HEK293 (cell line): ENCODE results near the gene JAKMIP1.

Source experiments
- CTCF ChIA-PET: fragments of 350-600 bp; formaldehyde crosslinking; extraction: SDS; loops from one replicate; lab custom pipeline; 2021; ENCODE audit warnings: antibody characterized with exemption; lab: Yijun Ruan, JAX
- POLR2A ChIA-PET: fragments of 300-600 bp; formaldehyde crosslinking; extraction: SDS; loops from one replicate; lab custom pipeline; 2020; ENCODE audit warnings: antibody characterized with exemption, inconsistent platforms; lab: Yijun Ruan, JAX
- H3K27ac ChIP-seq: fragments of 200-500 bp; sonication (Bioruptor generic); 2 replicates; pipeline ENCODE4 v1.5.1; 2014; ENCODE audit warnings: low read depth, low read length, control low read depth, inconsistent platforms; ENCODE audit errors: extremely low read depth
- H3K36me3 ChIP-seq, 2 experiments: fragments of 200-500 bp in 1 of 2; sonication (Bioruptor generic) in 1 of 2; 1 replicate in 1 of 2; 2 replicates in 1 of 2; pipeline ENCODE4 v1.5.1; 2014 to 2017; ENCODE audit warnings: inconsistent platforms in 2 of 2, low read length in 2 of 2; ENCODE audit not compliant: control insufficient read depth in 2 of 2, insufficient read depth in 1 of 2
- H3K4me1 ChIP-seq: fragments of 200-500 bp; sonication (Bioruptor generic); 2 replicates; pipeline ENCODE4 v1.5.1; 2014; ENCODE audit warnings: mild to moderate bottlenecking, low read length, inconsistent platforms; ENCODE audit not compliant: control insufficient read depth, insufficient read depth
- H3K4me3 ChIP-seq: 2 replicates; pipeline ENCODE4 v1.5.1; 2011; ENCODE audit warnings: low read depth, mild to moderate bottlenecking, control low read depth, low read length, moderate library complexity
- H3K9me3 ChIP-seq: fragments of 200-500 bp; sonication (Bioruptor generic); 2 replicates; pipeline ENCODE4 v1.5.1; 2014; ENCODE audit warnings: low read depth, low read length, inconsistent platforms; ENCODE audit not compliant: control insufficient read depth, insufficient read depth
- FEZF1 ChIP-seq: fragments of 450-650 bp; formaldehyde crosslinking; IDR thresholded peaks from 2 replicates; pipeline ENCODE4 v1.5.1; 2016; ENCODE audit warnings: missing biosample characterization, missing genetic modification characterization
- KLF1 ChIP-seq: fragments of 450-650 bp; formaldehyde crosslinking; IDR thresholded peaks from 2 replicates; pipeline ENCODE4 v1.5.1; 2016; ENCODE audit warnings: missing biosample characterization, missing genetic modification characterization
- KLF17 ChIP-seq: fragments of 450-650 bp; formaldehyde crosslinking; IDR thresholded peaks from 2 replicates; pipeline ENCODE4 v1.5.1; 2016; ENCODE audit warnings: missing biosample characterization, missing genetic modification characterization
- PBX3 ChIP-seq: sonication (generic); formaldehyde crosslinking; IDR thresholded peaks from 2 replicates; pipeline ENCODE4 v1.8.1; 2022; ENCODE audit warnings: mild to moderate bottlenecking, moderate library complexity, missing genetic modification reagents
- PRDM4 ChIP-seq: fragments of 450-650 bp; formaldehyde crosslinking; IDR thresholded peaks from 2 replicates; pipeline ENCODE4 v1.5.1; 2017; ENCODE audit warnings: missing biosample characterization, missing genetic modification characterization
- REST ChIP-seq: fragments of 450-650 bp; formaldehyde crosslinking; IDR thresholded peaks from 2 replicates; pipeline ENCODE4 v1.5.1; 2016; ENCODE audit warnings: missing biosample characterization, missing genetic modification characterization
- WT1 ChIP-seq: fragments of 450-650 bp; formaldehyde crosslinking; IDR thresholded peaks from 2 replicates; pipeline ENCODE4 v1.5.1; 2016; ENCODE audit warnings: missing biosample characterization, missing genetic modification characterization
- ZBTB1 ChIP-seq: fragments of 450-650 bp; formaldehyde crosslinking; IDR thresholded peaks from 2 replicates; pipeline ENCODE4 v1.5.1; 2016; ENCODE audit warnings: missing biosample characterization, missing genetic modification characterization
- ZBTB26 ChIP-seq: fragments of 450-650 bp; formaldehyde crosslinking; optimal IDR thresholded peaks from 2 replicates; pipeline ENCODE3; 2016; ENCODE audit warnings: missing biosample characterization, mild to moderate bottlenecking, missing genetic modification characterization
- ZBTB8A ChIP-seq: fragments of 450-650 bp; formaldehyde crosslinking; IDR thresholded peaks from 2 replicates; pipeline ENCODE4 v1.5.1; 2016; ENCODE audit warnings: missing biosample characterization, missing genetic modification characterization
- ZNF114 ChIP-seq: fragments of 450-650 bp; formaldehyde crosslinking; IDR thresholded peaks from 2 replicates; pipeline ENCODE4 v1.5.0; 2017; ENCODE audit warnings: missing biosample characterization, missing genetic modification characterization
- ZNF223 ChIP-seq: fragments of 450-650 bp; formaldehyde crosslinking; IDR thresholded peaks from 2 replicates; pipeline ENCODE4 v1.5.1; 2016; ENCODE audit warnings: missing biosample characterization, missing genetic modification characterization
- ZNF248 ChIP-seq: fragments of 450-650 bp; formaldehyde crosslinking; IDR thresholded peaks from 2 replicates; pipeline ENCODE4 v1.5.1; 2017; ENCODE audit warnings: missing biosample characterization, missing genetic modification characterization
- ZNF26 ChIP-seq: fragments of 450-650 bp; formaldehyde crosslinking; IDR thresholded peaks from 2 replicates; pipeline ENCODE4 v1.5.1; 2016; ENCODE audit warnings: missing biosample characterization, missing genetic modification characterization
- ZNF324 ChIP-seq: fragments of 450-650 bp; formaldehyde crosslinking; IDR thresholded peaks from 2 replicates; pipeline ENCODE4 v1.5.1; 2016; ENCODE audit warnings: missing biosample characterization, missing genetic modification characterization
- ZNF391 ChIP-seq: fragments of 450-650 bp; formaldehyde crosslinking; IDR thresholded peaks from 2 replicates; pipeline ENCODE4 v1.5.1; 2016; ENCODE audit warnings: low read depth, missing biosample characterization, missing genetic modification characterization, borderline replicate concordance
- ZNF404 ChIP-seq: fragments of 450-650 bp; formaldehyde crosslinking; IDR thresholded peaks from 2 replicates; pipeline ENCODE4 v1.5.1; 2017; ENCODE audit warnings: missing biosample characterization, missing genetic modification characterization
- ZNF473 ChIP-seq: fragments of 450-650 bp; formaldehyde crosslinking; IDR thresholded peaks from 2 replicates; pipeline ENCODE4 v1.5.1; 2017; ENCODE audit warnings: missing biosample characterization, missing genetic modification characterization
- ZNF558 ChIP-seq: fragments of 450-650 bp; formaldehyde crosslinking; IDR thresholded peaks from 2 replicates; pipeline ENCODE4 v1.5.1; 2016; ENCODE audit warnings: missing biosample characterization, missing genetic modification characterization
- ZNF623 ChIP-seq: fragments of 450-650 bp; formaldehyde crosslinking; IDR thresholded peaks from 2 replicates; pipeline ENCODE4 v1.5.1; 2016; ENCODE audit warnings: missing biosample characterization, missing genetic modification characterization
- ZNF629 ChIP-seq: fragments of 450-650 bp; formaldehyde crosslinking; IDR thresholded peaks from 2 replicates; pipeline ENCODE4 v1.5.1; 2017; ENCODE audit warnings: missing biosample characterization, missing genetic modification characterization
- ZNF654 ChIP-seq: fragments of 450-650 bp; formaldehyde crosslinking; IDR thresholded peaks from 2 replicates; pipeline ENCODE4 v1.5.1; 2016; ENCODE audit warnings: low read depth, missing biosample characterization, missing genetic modification characterization
- ZNF658 ChIP-seq: fragments of 450-650 bp; formaldehyde crosslinking; IDR thresholded peaks from 2 replicates; pipeline ENCODE4; 2016; ENCODE audit warnings: missing biosample characterization, missing genetic modification characterization

The JAKMIP1 gene

GRCh38 chr4:6112606-6113290 is 87.6 kb downstream of the JAKMIP1 start:
- ChIA-PET CTCF (interaction anchor here (0.7 to 2.5 kb wide), 2 partner anchors 114 to 1681 kb away, joined by 3 to 8 read pairs; no protein-coding TSS in a partner anchor), POLR2A (no interaction called here)
- Histone ChIP-seq H3K27ac (no peak overlapping the region), H3K9me3 (no peaks in the 10 kb centered on the region), H3K4me3 (no peak overlapping the region), H3K4me1 (no peaks in the 10 kb centered on the region), H3K36me3 (no peaks in the 10 kb centered on the region)
- no peak for TF ChIP-seq WT1 (tag by site-specific recombination)
- no peak for TF ChIP-seq ZNF404 (tag by site-specific recombination)
- TF ChIP-seq KLF1 (tag by site-specific recombination), result no peak
- no peak for TF ChIP-seq PBX3
- no peak for TF ChIP-seq ZNF223 (tag by site-specific recombination)
- no peak for TF ChIP-seq ZNF658 (tag by site-specific recombination)
- no peak for TF ChIP-seq REST
- no peak for TF ChIP-seq ZNF26 (tag by site-specific recombination)
- no peak for TF ChIP-seq KLF17
- no peak for TF ChIP-seq ZBTB26 (tag by site-specific recombination)
- no peak for TF ChIP-seq ZNF473 (tag by site-specific recombination)
- TF ChIP-seq ZNF654 (tag by site-specific recombination), result no peak
- TF ChIP-seq ZNF114, result no peak
- TF ChIP-seq ZNF391 (tag by site-specific recombination), result no peak
- TF ChIP-seq, all 188 proteins: peak for 0

- POLR2A ChIA-PET, result no interaction called here
- CTCF ChIA-PET, result interaction anchor here (2.5 kb wide), 1 partner anchor 113 kb away, joined by 8 read pairs; no protein-coding TSS in a partner anchor
- TF ChIP-seq ZBTB8A (tag by site-specific recombination) (no peak), PRDM4 (tag by site-specific recombination) (no peak), ZNF623 (tag by site-specific recombination) (no peak), ZNF629 (tag by site-specific recombination) (no peak), ZNF324 (no peak), KLF1 (tag by site-specific recombination) (no peak), FEZF1 (tag by site-specific recombination) (no peak), ZNF558 (tag by site-specific recombination) (no peak), ZBTB1 (tag by site-specific recombination) (no peak), ZNF248 (tag by site-specific recombination) (no peak)
Measured at GRCh38 chr4:6111354-6111960, 88.9 kb downstream of the JAKMIP1 start.

More at GRCh38 chr4:6111354-6111960, 88.9 kb downstream of the JAKMIP1 start:
- no peaks in the 10 kb centered on the region for H3K9me3 ChIP-seq
- H3K36me3 ChIP-seq, result no peaks in the 10 kb centered on the region
- H3K4me1 ChIP-seq, result no peaks in the 10 kb centered on the region
- H3K4me3 ChIP-seq, result no peak overlapping the region
- no peak overlapping the region for H3K27ac ChIP-seq
